Measurements from ENCODE around the gene SSNA1. TPM values are rescaled to one million over a fixed set of nuclear protein-coding genes. Genes with fewer than 3 reads are reported as not detected.

The SSNA1 gene
- total and polyA plus RNA-seq, 9 of the 15 experiments (the other 6 are each of a cell fraction or from before 2014, with no cell fraction given): 1.9 to 130 (median 57.1) TPM

DNA sequence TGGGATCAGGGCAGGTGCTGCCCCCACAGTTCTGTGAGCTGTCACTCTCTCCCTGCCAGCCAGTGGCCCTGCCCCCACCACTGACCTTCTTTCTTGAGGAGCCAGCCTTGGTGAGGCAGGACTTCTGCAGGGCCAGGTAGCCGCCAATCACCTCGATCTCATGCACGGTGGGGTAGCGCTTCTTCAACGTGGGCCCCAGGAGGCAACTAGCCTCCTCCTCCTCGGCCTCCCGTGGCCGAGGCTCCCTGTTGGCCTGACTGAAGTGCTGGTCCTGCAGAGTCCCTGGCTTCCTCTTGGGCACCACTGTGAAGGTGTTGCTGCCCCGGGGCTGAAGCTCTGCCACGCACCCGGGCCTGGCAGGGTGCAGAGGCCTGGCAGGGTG lies 10.4 kb downstream of the SSNA1 start (continued):
- TF ChIP-seq PHB (CRISPR knock-in tag; IDR thresholded peaks at IDR 0.05): no peak
- no peak for TF ChIP-seq NCOR1 (IDR thresholded peaks at IDR 0.05)
- 0 out of 2 replicates have a peak, but pooled peaks have one; percentile 44 for TF ChIP-seq KAT7 (CRISPR knock-in tag; IDR thresholded peaks at IDR 0.05; ENCODE audit: borderline replicate concordance)

DNA sequence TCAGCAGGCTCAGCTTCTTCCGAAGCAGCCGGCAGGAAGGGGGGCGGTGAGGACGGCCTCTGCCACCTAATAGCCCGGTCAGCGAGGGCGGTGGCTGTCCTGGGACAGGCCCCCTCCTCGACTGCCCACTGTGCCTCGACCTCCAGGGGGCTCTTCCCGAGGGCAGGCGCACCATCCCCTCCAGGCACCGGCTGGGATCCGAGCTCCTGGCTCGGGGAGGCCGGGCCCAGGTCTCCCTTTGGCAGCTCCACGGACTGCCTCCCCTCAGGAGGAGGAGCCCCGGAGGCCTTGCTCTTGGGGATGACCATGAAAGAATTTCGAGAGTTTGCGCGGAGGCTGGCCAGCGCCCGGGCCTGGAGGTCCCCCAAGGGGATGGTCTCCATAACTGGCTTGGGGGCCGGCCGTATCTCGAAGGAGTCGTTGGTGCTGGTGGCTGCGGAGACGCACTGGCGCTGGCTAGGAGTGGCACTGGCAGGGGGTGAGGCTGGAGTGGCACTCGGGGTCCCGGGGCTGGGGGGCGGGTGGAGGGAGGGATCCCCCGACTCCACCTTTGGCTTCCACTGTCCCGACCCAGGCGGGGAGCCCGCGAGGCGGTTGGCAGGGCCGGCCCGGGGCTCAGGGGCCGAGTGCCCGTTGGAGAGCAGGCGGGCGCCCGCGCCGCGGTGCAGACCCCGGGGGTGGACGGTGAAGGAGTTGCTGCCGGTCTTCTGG lies 11.1 kb downstream of the SSNA1 start:
- ATAC-seq: no peak
- H3K4me3 ChIP-seq: peak overlapping the region; percentile 37
- intact Hi-C loops (cut with micrococcal nuclease) (loop anchor here (2.0 kb wide), 1 partner anchor 19 kb away; no protein-coding TSS in a partner anchor), in situ Hi-C loops (cut with MboI) (no loop called here)
- FAIRE-seq: no peak
- H3K9me1 ChIP-seq (ENCODE audit: control insufficient read depth, insufficient read depth, low read length): peaks cover 3% of the 10 kb centered on the region
- peaks cover 30 to 86% of the 10 kb centered on the region in 2 experiments for H3K4me1 ChIP-seq (replicated peaks in 1 of 2; ENCODE audit: control insufficient read depth in 2 of 2, insufficient read depth in 2 of 2, low read length in 2 of 2)
- ChIA-PET CTCF (ENCODE audit: low intra/inter-chr PET ratio) (no interaction called here), POLR2A (interaction anchor here (0.6 to 3.2 kb wide), 4 partner anchors 10 to 49 kb away, joined by 3 to 26 read pairs (median 4); partner anchors contain the start of genes ANAPC2 and SSNA1)
- H3K79me2 ChIP-seq (ENCODE audit: control insufficient read depth, insufficient read depth, low read length): peaks cover 72% of the 10 kb centered on the region
- peak in 1 of 4 experiments; percentile 7 for DNase-seq (ENCODE audit: extremely low read depth in 1 of 4, low spot score in 3 of 4)
- H3K27ac ChIP-seq (ENCODE audit: extremely low read depth, low read depth, low read length): no peak overlapping the region; the same call in 2 of the 3 replicates
- peak overlapping the region in 1 of 2 experiments; percentile 89; a peak in 3 of 4 replicates for H3K9ac ChIP-seq (ENCODE audit: insufficient read depth in 1 of 2, low read depth in 2 of 2, low read length in 2 of 2)
- no peak for TF ChIP-seq DDX20 (tag; IDR thresholded peaks at IDR 0.05; ENCODE audit: low read depth)
- peak; percentile 22; the same call in 1 of the 2 replicates for TF ChIP-seq ZBTB7A (IDR thresholded peaks at IDR 0.05; ENCODE audit: borderline replicate concordance, control insufficient read depth, low read depth, low read length)
- peak; percentile 84 for TF ChIP-seq ZNF263 (CRISPR knock-in tag; IDR thresholded peaks at IDR 0.05; ENCODE audit: borderline replicate concordance)
- 0 out of 4 replicates have a peak, but pooled peaks of 1 of the 2 experiments have one; percentile 17 for TF ChIP-seq MAZ (CRISPR knock-in tag; conservative IDR thresholded peaks at IDR 0.05 in 1 of 2, IDR thresholded peaks at IDR 0.05 in 1 of 2)
- TF ChIP-seq ZBTB11 (CRISPR knock-in tag; IDR thresholded peaks at IDR 0.05): no peak
- TF ChIP-seq RB1 (IDR thresholded peaks at IDR 0.05; ENCODE audit: low read depth): 0 out of 2 replicates have a peak, but pooled peaks have one; percentile 13
- TF ChIP-seq PHF20 (IDR thresholded peaks at IDR 0.05; ENCODE audit: partially characterized antibody): no peak
- TF ChIP-seq KDM5B (IDR thresholded peaks at IDR 0.05; ENCODE audit: insufficient replicate concordance, low read depth, low read length): peak; percentile 53
- no peak overlapping the region for H2AFZ ChIP-seq (ENCODE audit: low read depth, low read length)
- no peaks in the 10 kb centered on the region for H3K27me3 ChIP-seq (ENCODE audit: control insufficient read depth in 2 of 2, insufficient read depth in 2 of 2, low read length in 2 of 2)
- H3K4me2 ChIP-seq (ENCODE audit: insufficient read depth, low read length): peak overlapping the region; percentile 44
- peaks cover 5% of the 10 kb centered on the region for H4K20me1 ChIP-seq (replicated peaks; ENCODE audit: control insufficient read depth, insufficient read depth, low read length)
- 31% methylated on average over 33 of the region's 51 CpGs for WGBS (ENCODE audit: insufficient coverage, low coverage, missing lambda C conversion rate)
- peaks cover 16% of the 10 kb centered on the region; the same call in 2 of the 3 replicates for H3K36me3 ChIP-seq (ENCODE audit: control insufficient read depth, insufficient read depth, low read length)
- H3K9me3 ChIP-seq (replicated peaks; ENCODE audit: control insufficient read depth, insufficient read depth, low read depth, low read length): no peaks in the 10 kb centered on the region
- TSS peak; percentile 10 for BruUV-seq (replicated peaks)
